Measurements from ENCODE around the gene MICAL3.
A peak's percentile ranks its signal among the peaks of the same experiment; 100 is the strongest.

The MICAL3 gene

GRCh38 chr22:17914474-17914873 is 109.9 kb downstream of the MICAL3 start:
- no peak for DNase-seq (ENCODE audit: low read depth in 2 of 2)

DNA sequence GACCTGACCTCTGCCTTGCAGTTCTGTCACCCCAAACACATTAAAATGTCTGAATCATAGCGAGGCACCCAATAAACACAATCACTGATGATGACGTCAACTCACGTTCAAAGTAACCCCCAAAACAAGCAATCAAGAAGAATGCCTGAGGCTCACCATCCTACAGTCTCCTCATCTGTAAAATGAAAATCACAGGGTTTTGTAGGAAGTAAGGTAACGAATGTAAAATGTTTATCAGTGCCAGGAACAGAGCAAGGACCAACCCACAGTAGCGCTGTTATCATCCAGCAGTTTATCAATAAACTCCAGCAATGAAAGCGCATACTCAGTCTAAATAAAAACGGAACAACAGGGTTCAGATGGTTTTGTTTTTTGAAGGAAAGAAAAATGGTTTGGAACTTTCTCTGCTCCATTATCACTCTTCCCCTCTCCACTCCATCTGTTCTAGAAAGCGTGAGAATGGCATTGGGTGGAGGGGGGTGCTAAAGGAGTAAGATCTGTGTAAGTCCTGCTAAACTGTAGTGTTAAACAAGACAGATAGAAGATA is 110.5 kb downstream of the MICAL3 start:
- no peak for DNase-seq (ENCODE audit: low read depth in 2 of 2)

- no peak for DNase-seq (ENCODE audit: low read depth in 2 of 2)
Observed at GRCh38 chr22:17912945-17913721, 111.2 kb downstream of the MICAL3 start.

GRCh38 chr22:17911887-17912286 is 112.5 kb downstream of the MICAL3 start:
- DNase-seq (ENCODE audit: low read depth in 2 of 2) = no peak

DNA sequence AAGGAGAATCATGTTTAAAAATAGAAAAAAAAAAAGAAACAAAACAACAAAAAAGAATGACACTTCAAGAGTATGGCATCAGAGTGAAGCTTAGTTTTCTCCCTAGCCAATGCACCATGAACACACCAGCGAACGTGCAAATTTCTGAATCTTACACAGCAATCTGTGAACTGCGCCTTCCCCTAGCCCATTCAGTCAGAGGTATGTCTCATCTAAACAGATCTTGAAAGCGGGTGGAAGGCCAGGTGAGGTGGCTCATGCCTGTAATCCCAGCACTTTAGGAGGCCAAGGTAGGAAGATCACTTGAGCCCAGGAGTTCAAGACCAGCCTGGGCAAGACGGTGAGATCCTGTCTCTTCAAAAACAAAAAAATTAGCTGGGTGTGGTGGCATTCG is 113.1 kb downstream of the MICAL3 start:
- DNase-seq (ENCODE audit: low read depth in 2 of 2) = no peak

GRCh38 chr22:17910561-17911311 is 113.6 kb downstream of the MICAL3 start:
- DNase-seq (ENCODE audit: low read depth in 2 of 2) = peak; percentile 42 to 49

DNA sequence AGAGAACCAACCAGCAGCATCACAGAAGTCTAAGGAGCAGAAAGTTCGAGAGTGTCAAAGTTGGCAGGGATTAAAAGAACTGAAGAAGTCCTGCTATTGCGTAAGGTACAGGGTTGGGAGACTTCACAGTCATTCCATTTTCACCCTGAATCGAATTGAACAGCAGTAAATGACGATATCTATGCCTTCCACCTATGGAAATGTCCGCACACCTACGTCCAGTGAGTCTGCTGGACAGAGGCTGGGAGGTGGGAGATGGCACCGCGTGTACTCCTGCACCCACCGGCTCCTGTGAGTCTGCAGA is 116.7 kb downstream of the MICAL3 start:
- DNase-seq (ENCODE audit: low read depth in 2 of 2) = no peak

GRCh38 chr22:17906978-17907747 is 117.2 kb downstream of the MICAL3 start:
- DNase-seq (ENCODE audit: low read depth in 2 of 2) = no peak

DNA sequence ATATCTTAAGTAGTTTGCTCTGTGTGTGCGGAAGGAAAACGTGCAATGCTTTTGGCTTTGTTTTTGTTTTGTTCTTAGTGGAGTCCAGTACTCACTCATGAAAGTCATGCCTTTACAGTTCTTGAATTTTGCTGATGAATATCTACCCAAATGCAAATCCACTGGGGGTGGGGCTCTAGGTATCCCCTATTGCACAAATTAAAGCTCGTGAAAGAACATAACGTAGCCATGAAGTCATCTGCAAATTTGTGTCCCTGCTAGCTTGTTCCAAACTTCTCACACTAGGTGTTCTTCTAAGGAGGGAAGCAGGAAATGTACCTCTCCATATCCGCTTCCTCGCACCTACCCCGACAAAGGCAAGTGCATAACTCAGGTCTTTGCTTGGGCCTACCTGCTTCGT is 118.9 kb downstream of the MICAL3 start:
- DNase-seq (ENCODE audit: low read depth in 2 of 2) = no peak

DNA sequence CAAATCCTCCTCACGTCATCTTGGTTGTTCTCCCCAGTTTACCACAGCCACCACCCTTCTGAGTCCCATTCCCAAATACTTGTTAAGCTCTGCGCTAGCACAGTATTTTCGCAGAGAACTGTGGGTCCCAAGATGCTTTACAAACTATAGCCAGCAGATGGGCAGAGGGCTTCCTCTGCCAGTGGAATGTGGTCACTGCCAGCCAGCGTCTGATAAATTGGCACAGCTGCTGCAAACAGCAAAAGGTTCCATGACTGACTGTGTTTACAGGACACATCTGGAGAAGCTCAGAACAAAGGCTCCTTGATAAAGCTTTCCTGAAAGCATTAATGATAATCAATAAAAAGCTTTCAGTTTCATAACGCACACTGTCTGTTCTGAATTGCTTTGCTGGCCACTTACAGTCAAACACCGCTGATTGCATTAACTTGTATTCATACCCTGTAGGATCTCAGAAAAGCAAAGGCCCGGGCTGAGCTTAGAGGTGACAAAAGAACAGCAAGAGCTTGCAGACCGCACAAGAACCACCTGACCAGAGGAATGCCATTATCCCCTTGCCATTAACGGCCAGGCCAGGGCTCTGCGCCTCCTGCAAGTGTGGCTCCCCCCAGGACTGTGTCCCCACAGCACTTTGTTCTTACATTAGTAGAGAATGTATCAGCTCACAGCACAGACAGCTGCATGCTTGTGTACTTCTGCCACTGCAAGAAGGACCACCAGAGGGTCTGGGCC is 120.6 kb downstream of the MICAL3 start:
- DNase-seq (ENCODE audit: low read depth in 2 of 2) = no peak

GRCh38 chr22:17902960-17903359 is 121.4 kb downstream of the MICAL3 start:
- DNase-seq (ENCODE audit: low read depth in 2 of 2) = no peak

- DNase-seq (ENCODE audit: low read depth in 2 of 2) = no peak
Observed at GRCh38 chr22:17898375-17898774, 126.0 kb downstream of the MICAL3 start.

DNA sequence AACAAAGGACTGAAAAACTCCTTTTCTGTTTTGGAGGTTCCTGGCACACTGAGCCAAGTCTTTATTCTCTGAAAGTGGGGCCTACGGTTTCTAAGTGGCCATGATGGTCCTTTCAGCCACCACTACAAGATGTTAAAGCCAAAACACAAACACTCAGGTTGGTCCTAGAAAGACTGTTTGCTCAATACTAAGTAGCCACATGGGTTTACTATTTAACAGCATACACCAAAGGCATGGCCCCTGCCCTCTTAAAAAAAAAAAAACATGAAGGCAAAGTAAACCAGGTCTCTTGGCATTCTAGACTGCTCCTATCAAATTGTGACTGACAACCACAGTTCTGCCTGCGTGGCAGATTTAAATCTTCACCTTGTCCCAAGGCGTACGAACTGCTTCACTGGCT is 126.5 kb downstream of the MICAL3 start:
- no peak for DNase-seq (ENCODE audit: low read depth in 2 of 2)

- no peak for DNase-seq (ENCODE audit: low read depth in 2 of 2)
Observed at GRCh38 chr22:17897426-17897825, 126.9 kb downstream of the MICAL3 start.

DNA sequence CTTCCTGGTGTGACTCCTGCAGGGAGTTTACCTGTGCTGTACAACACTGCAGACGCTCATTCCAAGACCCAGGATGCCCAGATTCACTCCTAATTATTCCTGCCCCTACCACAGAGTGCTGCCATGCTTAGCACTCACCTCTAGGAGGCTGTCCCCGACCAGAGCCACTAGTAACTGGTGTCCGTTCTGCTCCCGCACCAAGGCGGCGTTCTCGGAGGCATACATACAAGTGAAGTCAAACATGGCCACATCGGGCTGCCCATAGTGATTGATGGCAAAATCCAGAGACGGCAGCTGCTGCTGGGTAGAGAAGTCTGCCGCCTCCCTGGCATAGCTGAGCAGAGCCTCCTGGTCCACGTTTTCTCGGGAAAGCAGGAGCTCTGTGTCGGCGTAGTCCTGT is 127.8 kb downstream of the MICAL3 start:
- DNase-seq (ENCODE audit: low read depth in 2 of 2) = no peak

- no peak for DNase-seq (ENCODE audit: low read depth in 2 of 2)
Observed at GRCh38 chr22:17893900-17894535, 130.3 kb downstream of the MICAL3 start.

DNA sequence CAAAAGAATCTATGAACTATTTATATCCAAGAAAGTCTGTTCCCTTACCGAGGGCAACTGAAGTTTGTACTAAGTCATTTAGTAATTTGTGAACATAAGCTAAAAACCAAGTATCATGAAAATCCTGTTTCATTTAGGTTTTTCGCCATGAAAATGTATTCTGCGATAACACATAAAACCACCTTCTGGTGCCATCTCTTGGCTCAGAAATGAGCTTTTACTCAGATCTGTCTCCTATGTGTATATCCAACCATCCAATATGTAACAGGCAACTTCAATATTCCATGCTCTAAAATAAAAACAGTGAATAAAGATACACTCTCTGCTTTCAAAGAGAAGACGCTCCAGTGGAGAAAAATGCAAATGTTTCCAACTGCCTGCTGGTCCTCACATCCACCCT is 132.0 kb downstream of the MICAL3 start:
- DNase-seq (ENCODE audit: low read depth in 2 of 2) = no peak

- no peak for DNase-seq (ENCODE audit: low read depth in 2 of 2)
Observed at GRCh38 chr22:17891481-17892167, 132.7 kb downstream of the MICAL3 start.

DNA sequence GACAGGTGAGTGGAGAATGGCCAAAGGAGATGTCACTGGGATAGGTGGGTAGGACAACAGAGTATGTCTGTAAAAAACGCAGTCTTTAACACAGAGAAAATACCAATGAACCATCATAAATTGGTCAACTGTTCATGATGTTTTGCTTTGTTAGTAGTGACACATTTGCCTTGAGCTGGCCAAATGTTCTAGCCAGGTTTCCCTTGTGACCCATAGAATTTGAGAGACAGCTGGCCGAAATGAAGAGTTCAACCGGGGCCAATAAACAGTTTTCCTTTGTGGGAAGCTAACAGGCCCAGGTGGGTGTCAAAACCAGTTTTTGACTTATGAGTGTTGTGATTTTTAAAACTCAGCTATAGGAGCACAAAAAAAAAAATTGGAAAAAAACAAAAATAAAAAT is 133.5 kb downstream of the MICAL3 start:
- no peak for DNase-seq (ENCODE audit: low read depth in 2 of 2)

- DNase-seq (ENCODE audit: low read depth in 2 of 2) = no peak
Observed at GRCh38 chr22:17890245-17890671, 134.1 kb downstream of the MICAL3 start.

DNA sequence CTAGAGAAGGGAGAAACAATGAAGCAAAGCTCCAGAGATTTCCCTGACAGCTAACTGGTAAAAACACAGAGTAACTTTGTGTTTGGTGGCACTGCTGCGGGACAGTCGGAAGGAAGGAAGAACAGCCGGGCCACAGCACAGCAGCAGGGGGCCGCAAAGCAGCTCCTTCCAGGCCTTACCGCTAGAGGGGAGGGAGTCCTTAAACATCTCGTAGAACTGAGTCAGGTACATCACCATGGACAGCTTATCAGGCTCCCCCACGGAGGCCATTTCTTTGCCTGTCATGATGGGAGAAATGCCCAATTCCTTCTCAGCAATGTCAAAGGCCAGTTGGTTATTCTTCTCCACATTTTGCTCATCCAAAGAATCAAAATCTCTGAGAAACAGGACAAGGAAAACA is 135.5 kb downstream of the MICAL3 start:
- peak in 1 of 2 experiments; percentile 7 for DNase-seq (ENCODE audit: low read depth in 2 of 2)

Data from fibroblast of skin of left quadriceps (primary cell).